GM18526 (cell line): ENCODE results near the gene DESI1.

ENCODE experiments used
- POLR2A ChIP-seq: IDR thresholded peaks from 3 replicates; pipeline ENCODE4 v1.6.1; 2011; ENCODE audit not compliant: insufficient read length; ENCODE audit errors: extremely low read depth

Gene DESI1

DNA sequence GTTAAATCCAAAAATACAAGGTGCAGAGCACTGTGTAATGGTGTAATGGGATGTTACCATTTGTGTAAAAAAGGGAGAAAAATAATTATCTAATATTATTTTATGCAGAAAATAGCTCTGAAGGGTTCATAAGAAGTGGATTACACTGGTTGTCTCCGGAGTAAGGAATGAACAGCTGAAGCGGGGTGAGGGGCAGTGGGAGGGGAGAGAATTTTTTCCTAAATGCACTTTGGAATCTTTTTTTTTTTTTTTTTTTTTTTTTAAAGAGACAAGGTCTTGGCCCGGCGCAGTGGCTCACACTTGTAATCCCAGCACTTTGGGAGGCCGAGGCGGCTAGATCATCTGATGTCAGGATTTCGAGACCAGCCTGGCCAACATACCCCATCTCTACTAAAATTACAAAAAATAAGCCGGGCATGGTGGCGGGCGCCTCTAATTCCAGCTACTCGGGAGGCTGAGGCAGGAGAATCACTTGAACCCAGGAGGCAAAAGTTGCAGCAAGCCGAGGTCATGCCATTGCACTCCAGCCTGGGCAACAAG is 69.8 kb downstream of the DESI1 start:
- TF ChIP-seq POLR2A = no peak

GRCh38 chr22:41548830-41549211 is 72.0 kb downstream of the DESI1 start:
- TF ChIP-seq POLR2A = no peak
